HT1080 (cell line): ENCODE results near the gene AADAC. TPM values are rescaled to one million over a fixed set of nuclear protein-coding genes. Genes with fewer than 3 reads are reported as not detected.
"Not testable (repeated sequence)": the region's sequence is repeated elsewhere in the genome, so short reads cannot be mapped to it uniquely, and the experiment has no call there.

ENCODE experiments used
- DNase-seq: peaks from one replicate; pipeline ENCODE4 v3.0.0-alpha.2; 2015; ENCODE audit warnings: low read depth
- total RNA-seq: library from RNA; depleted of rRNA; stranded (reverse); fragments of >200 nt; shearing (Covaris generic); gene quantifications from 2 replicates; pipeline ENCODE4 v1.2.3, GENCODE V29; 2014; rRNA removed

The AADAC gene
- total RNA-seq, 1 experiment from 2014 or later, result not detected

DNA sequence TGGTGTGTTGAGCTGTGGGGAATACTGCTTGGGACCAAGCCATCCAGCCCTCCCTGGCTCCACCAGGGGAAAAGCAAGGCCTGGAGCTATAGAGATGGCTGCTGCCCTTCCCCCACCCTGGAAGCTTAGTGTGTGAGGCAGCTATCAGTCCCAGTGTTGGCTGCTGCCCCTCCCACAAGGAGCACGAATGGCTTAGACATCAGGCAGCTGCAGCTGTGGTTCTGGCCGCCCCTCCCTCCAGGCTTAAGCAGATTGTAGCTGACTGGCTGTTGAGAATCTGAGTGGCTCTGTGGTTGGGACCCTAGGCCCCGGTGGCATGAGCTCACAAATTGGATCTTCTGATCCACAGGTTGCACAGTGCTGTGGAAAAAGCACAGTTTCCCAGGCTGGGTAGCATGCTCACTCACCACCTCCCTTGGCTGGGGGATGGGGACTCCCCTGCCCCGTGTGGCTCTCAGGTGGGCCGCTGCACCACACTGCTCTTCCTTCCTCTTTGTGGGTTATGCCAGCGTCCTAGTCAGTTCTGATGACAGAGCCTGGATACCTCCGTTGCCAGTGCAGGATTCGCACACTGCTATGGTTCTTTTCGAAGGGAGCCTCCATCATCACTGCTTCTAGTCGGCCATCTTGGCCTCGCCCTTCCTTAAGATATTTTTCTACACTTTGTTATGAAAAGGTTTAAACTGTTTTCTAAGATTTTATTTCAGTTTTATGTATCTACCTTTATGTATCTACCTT lies 38.3 kb downstream of the AADAC start:
- no peak for DNase-seq

DNA sequence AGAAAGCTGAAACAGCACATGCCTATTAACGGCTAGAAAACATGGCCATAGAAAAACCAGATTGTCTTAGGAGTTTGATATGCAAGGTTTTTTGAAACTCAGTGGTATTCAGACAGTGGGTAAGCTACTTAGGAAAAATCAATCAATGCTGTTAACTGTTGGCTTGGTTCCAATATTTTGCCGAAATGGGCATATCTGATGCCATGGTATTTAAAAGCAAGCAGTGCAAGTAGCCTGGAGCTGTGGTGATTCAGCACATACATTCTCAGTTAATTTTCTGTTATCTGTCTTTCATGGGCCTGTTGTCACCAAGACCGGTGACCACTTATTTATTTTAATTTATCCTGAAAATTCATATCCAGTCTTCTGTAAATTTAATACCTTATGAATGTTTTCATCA lies 42.2 kb downstream of the AADAC start:
- no peak for DNase-seq

DNA sequence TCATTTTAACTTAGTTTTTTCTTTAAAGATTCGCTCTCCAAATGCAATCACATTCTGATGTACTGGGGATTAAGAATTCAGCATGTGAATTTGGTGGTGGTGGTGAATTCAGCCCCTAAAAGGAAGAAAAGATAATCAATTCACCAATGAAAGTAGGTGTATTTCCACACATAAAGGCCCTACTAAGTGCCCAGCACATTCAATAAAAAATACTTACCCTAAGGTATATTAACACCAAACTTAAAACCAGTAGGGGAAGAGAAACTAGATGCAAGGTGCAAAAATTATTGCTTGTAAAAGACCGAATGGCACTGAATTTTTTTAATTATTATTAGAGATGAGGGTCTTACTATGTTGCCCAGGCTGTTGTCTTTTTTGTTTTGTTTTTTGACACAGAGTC lies 42.7 kb downstream of the AADAC start:
- DNase-seq, result no peak

DNA sequence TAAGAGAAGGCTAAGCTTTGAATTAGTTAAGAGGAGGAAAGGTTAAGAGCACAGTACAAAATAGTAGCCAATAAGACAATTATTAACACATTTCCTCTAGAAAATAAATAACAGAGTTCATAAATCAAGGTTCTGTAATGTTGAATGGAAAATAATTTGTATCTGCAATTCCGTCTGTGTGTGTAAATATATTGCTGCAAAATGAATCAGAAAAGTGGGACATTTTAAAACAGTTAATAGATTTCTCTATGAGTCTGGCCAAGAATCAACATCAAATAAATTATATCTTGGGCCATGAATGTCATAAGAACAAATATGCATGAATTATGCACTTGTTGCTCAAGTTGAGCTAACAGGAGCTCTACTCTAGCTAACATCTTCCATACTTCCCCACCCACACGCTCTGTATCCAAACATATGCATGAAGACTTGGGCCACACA lies 45.3 kb downstream of the AADAC start:
- no peak for DNase-seq

DNA sequence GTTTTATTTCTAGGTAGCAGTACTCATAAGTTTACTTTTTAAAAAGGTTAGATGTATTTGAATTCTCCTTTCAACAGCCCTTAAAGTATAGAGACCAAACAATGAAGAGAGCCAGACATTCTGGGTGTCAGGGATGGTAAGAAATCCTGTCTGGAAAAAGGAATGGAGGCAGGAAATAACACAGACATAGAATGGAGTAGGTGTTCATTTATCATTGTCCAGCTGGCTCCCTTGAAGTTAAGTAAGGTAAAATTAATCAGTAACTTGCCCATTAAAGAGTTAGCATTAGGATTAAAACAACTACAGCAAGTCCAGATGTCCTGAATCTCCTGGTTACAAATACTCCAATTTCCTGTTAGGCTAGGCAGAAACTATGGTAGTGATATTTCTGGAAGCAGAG lies 46.0 kb downstream of the AADAC start:
- no peak for DNase-seq

DNA sequence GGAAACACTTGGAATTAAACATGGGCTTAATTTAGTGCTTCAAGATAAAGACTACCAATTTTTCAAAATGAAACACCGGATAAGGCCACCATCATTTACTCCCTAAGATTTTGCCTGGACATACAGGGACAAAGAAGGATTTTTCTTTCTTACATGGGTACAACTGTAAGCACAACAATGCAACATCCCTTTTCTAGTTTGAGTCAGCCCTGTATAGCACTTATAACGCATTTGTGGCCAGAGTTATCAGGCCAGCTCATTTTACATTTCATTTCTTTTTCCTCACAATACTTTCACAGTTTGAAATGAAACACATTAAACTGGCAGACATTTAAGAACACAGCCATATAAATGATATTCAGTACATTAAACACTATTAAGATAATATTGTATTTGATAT lies 49.7 kb downstream of the AADAC start:
- no peak for DNase-seq

DNA sequence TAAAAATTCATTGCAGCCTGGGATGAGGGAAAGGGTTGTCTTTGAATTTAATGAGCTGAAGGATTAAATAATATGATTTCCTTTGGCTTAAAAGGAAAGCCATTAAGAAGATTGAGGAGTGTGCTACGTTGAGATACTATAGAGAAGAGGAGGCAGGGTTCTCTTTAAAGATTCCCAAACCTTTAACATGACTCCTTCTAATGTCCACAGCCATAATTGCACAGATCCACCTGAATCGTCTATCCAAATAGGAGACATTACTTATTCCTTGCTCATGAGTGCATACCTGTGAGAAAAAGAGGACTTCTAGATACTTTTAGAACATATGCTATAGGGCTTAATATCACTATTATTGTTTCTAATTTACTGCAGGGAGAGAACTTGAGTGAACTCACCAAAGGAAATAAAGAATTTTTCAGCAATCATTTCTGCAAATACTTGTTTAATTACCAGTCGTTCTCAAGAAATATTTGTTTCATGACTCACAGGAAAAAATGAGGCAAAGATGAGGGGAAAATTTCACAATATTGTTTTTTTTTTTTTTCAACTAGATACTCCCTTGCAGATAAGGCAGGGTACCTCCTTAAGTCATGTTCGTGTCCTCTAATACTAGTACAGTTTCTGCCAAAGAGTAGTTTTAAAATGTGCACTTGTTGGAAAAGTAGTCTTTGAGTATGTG lies 50.6 kb downstream of the AADAC start:
- peak; percentile 82 for DNase-seq

DNA sequence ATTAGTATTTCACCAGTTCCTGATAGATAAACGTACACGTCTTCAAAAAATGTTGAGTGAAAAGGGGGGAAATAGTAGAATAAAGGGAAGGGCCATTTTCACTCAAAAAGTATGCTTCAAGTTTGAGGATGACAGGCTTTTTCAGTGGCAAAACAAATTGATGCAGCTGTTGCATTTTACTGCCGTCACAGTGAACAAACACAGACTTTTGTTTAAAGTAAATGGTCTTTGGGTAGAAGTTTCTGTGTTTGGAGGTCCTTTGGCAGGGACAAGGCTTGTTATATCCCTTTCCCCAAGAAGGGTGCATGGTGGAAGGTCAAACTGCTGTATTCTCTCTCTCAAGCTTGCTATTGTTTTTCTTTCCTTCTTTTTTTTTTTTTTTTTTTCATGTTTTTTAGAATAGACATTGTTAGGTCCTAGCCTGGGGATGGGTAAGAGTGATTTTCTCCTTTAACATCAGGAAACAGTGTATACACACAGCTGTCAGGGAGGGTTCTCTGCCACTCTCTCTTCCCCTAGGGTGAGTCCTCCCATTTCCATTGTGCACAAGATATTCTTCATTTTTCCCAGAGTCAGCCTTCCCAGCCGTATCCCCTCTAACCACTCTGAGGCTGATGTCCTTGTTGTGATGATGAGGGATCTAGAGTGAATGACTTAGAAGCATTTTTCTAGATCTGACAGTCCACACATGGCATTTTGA lies 52.9 kb downstream of the AADAC start:
- DNase-seq, result no peak

DNA sequence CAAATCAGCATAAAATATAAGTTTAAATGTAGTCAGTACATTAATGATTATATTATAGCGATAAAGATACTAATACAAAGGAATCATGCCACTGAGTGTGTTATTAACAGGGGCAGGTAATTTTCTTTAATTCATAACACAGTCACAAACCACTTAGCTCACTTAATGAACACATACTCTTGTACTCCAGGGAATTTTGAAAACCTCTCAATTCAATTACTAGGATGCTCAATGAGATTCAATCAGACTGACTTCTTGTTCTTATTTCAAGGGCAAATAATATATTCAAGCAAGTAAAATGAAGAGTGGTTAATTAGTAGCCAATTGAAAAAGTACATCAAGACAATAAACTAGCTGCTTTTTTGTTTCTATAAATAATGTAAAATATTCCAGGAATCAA lies 53.8 kb downstream of the AADAC start:
- no peak for DNase-seq

DNA sequence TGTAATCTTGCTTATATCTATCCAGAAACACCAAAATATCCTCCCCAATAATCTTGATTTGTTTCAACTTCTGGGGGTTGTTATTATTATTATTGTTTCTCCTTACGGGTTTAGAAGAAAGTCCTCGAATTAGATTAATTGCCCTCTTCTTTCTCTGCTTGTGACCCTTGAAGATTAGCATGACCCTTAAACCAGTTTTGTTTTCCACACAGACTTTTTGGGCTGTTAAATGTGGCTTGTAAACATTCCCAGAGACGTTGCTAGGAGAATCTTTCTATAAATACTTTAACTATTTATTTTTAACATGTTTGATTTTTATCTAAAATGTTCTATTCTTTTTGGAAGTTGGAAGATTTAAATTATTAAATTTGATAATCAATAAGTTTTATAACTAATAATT lies 55.3 kb downstream of the AADAC start:
- no peak for DNase-seq

DNA sequence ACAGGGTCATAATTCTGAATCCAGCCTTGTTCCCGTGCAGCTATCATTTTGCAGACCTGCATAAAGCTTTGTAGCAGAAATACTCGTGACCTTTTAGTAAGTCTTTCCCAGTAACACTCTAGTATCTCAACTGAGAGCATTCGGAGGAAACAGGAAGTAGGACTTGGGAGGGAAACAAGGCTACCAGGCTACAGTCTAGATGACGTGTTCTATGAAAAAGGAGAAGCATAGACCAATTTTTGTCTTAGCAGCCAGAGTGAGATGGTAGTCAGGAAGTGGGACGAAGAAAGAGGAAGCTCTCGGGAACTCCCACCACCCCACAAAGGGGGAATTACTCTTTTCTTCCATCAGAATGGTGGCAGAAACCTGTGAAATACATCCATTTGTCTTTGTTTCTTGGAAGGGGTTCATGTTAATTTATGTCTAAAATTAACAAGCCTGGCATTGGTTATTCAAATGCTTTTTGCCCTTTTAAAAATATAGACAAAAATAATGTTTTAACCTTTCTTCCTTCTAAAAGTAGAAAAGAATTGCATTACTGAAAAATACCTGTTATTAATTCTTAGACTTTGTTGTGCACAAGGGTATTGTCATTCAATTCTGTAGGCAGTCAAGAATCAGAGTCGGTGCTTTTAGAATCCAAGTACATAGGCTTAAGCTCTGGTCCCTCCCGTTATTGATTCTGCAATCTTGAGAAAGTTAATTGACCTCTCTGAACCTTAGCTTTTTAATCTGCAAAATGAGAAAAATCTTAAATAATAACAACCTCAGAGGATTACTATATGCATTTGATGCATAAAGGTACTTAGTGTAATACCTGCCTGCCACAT lies 57.9 kb downstream of the AADAC start:
- no peak for DNase-seq

DNA sequence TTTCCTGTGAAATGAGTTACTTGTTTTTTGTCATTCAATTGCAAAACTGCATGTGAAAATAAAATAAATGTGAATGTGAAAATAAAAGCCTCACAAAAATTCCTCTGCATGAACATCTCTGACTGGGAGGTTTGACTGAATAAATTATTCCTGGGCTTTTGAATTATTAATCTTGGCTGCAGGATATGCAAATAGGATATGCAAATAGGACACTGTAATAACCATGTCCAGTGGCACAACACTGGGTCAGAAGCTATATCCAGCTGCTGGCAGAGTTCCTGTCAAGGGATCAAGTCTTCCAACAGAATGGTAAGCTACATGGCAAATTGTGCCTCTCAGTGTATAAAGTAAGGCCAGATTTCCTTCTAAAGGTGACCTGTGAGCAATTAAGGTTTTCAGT lies 59.5 kb downstream of the AADAC start, which contains the start of gene SUCNR1:
Gene SUCNR1 (plus strand): TSS at position 246 of the 400 bp plus-strand sequence. CDS start 6,250 bp downstream, outside the sequence.
- no peak for DNase-seq

DNA sequence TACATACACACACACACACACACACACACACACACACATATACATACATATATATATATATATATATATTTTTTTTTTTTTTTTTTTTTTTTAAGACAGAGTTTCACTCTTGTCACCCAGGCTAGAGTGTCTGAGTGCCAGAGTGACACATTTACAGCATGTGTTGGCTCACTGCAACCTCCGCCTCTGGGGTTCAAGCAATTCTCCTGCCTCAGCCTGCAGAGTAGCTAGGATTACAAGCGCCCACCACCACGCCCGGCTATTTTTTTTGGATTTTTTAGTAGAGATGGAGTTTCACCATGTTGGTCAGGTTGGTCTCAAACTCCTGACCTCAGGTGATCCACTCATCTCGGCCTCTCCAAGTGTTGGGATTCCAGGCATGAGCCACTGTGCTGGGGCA lies 60.2 kb downstream of the AADAC start:
- DNase-seq, result not testable (repeated sequence)

DNA sequence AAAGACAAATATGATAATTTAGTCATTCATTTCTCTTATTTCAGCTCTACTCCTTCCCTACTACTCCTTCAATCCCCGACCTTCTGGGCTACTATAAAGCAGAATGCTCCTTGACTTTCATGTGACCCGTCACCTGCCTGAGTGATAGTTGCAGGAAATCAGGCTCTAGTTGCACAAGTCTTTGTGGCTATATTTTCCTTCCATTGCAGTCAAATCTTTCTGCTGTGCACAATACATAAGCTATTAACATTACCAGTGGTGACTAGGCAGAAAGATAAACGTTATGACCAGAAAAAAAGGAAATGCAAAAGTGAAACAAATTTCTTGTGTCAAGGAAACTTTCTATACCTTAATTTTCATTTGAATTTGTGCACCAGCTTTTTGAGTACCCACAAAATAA lies 61.8 kb downstream of the AADAC start:
- DNase-seq, result no peak

DNA sequence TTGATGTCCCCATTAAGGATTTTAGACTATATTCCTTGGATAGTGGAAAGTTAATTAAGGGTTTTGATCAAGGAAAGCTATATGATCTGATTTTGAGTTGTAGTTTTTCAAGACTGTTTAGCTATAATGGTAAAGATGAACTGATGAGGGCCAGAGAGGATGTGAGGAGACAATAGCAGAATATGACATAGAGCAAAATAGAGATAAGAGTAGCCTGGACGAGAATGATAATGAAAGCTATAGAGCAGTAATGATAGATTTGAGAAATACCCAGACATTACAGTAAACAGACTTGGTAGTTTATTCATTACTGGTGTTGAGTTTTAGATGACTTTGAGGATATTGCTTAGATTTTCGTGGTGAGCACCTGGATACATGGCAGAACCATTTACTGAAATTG lies 63.4 kb downstream of the AADAC start:
- DNase-seq, result no peak

Other genes with a start within 250 kb of the AADAC start
- not detected in 2 replicates for gene AADACL2, start 80.2 kb upstream of the AADAC start, total RNA-seq
- gene SUCNR1, start 59.5 kb downstream of the AADAC start, total RNA-seq, result not detected in 2 replicates